GM23338 (cell line): ENCODE results near the gene EIF2D. TPM values are rescaled to one million over a fixed set of nuclear protein-coding genes. Genes with fewer than 3 reads are reported as not detected.

Experiments
- ATAC-seq: fragments of 200-7000 bp; cut with Tn5 transposase; 3 replicates; pipeline ENCODE4 v1.9.1; 2020
- DNase-seq: peaks from one replicate; pipeline ENCODE4 v3.0.0-alpha.2; 2015; ENCODE audit warnings: low spot score
- H2AFZ ChIP-seq: fragments of 200-600 bp; sonication (generic); 2 replicates; pipeline ENCODE4 v1.8.0; 2016; ENCODE audit warnings: antibody characterized with exemption, mild to moderate bottlenecking, moderate library complexity
- H3F3A ChIP-seq: fragments of 200-600 bp; sonication (generic); replicated peaks from 2 replicates; pipeline ENCODE4 v1.8.0; 2017; ENCODE audit warnings: antibody characterized with exemption, mixed run types, low read depth
- H3K27ac ChIP-seq: fragments of 200-600 bp; sonication (generic); 2 replicates; pipeline ENCODE4 v1.6.1; 2016; ENCODE audit warnings: low read depth
- H3K27me3 ChIP-seq: fragments of 200-600 bp; sonication (generic); 2 replicates; pipeline ENCODE4 v1.8.0; 2016; ENCODE audit warnings: mild to moderate bottlenecking, mixed run types, moderate library complexity; ENCODE audit not compliant: insufficient read depth
- H3K36me3 ChIP-seq: fragments of 200-600 bp; sonication (generic); 2 replicates; pipeline ENCODE4 v1.8.0; 2016; ENCODE audit warnings: mild to moderate bottlenecking; ENCODE audit not compliant: insufficient read depth
- H3K4me1 ChIP-seq: fragments of 200-600 bp; sonication (generic); 2 replicates; pipeline ENCODE4 v1.8.0; 2016; ENCODE audit warnings: mild to moderate bottlenecking, moderate library complexity; ENCODE audit not compliant: insufficient read depth
- H3K4me2 ChIP-seq: fragments of 200-600 bp; sonication (generic); 2 replicates; pipeline ENCODE4 v1.7.1; 2017; ENCODE audit warnings: mixed run types
- H3K4me3 ChIP-seq: fragments of 200-600 bp; sonication (generic); 2 replicates; pipeline ENCODE4 v1.6.1; 2016; ENCODE audit warnings: mixed run types
- H3K79me2 ChIP-seq: fragments of 200-600 bp; sonication (generic); replicated peaks from 2 replicates; pipeline ENCODE4 v1.8.0; 2017; ENCODE audit warnings: mild to moderate bottlenecking; ENCODE audit not compliant: insufficient read depth
- H3K9me2 ChIP-seq: fragments of 200-600 bp; sonication (generic); 2 replicates; pipeline ENCODE4 v1.8.0; 2017; ENCODE audit not compliant: insufficient read depth
- H4K20me1 ChIP-seq: fragments of 200-600 bp; sonication (generic); replicated peaks from 2 replicates; pipeline ENCODE4 v1.8.0; 2017; ENCODE audit warnings: mild to moderate bottlenecking; ENCODE audit not compliant: insufficient read depth
- H3K27ac Mint-ChIP-seq: 2 replicates; pipeline ENCODE4 v1.8.0; 2020; ENCODE audit warnings: inconsistent platforms, mild to moderate bottlenecking, moderate library complexity, mixed read lengths
- H3K27me3 Mint-ChIP-seq: 3 replicates; pipeline ENCODE4 v1.8.0; 2022; ENCODE audit warnings: low read depth, mild to moderate bottlenecking, moderate library complexity, mixed read lengths, inconsistent platforms; ENCODE audit not compliant: insufficient read depth, poor library complexity
- H3K36me3 Mint-ChIP-seq: 3 replicates; pipeline ENCODE4 v1.8.0; 2021; ENCODE audit warnings: low read depth, mild to moderate bottlenecking, inconsistent platforms, moderate library complexity, mixed read lengths
- H3K4me1 Mint-ChIP-seq: 3 replicates; pipeline ENCODE4 v1.8.0; 2020; ENCODE audit warnings: mild to moderate bottlenecking, inconsistent platforms, mixed read lengths
- H3K4me3 Mint-ChIP-seq: 3 replicates; pipeline ENCODE4 v1.8.0; 2021; ENCODE audit warnings: moderate library complexity, mild to moderate bottlenecking, inconsistent platforms, mixed read lengths
- H3K9me3 Mint-ChIP-seq: 3 replicates; pipeline ENCODE4 v1.8.0; 2020; ENCODE audit warnings: moderate library complexity, mild to moderate bottlenecking, inconsistent platforms, mixed read lengths
- CREB1 ChIP-seq: fragments of 250-450 bp; sonication (Bioruptor Pico); IDR thresholded peaks from 2 replicates; pipeline ENCODE4 v1.5.0; 2020; ENCODE audit warnings: low read depth, mild to moderate bottlenecking, moderate library complexity
- CTCF ChIP-seq, 2 experiments: fragments of 200-600 bp in 1 of 2; sonication (generic) in 1 of 2; conservative IDR thresholded peaks; 2 replicates each; pipeline versions ENCODE4 v1.5.1 to v1.6.1; 2016 to 2017; ENCODE audit warnings: antibody characterized with exemption in 2 of 2, low read depth in 2 of 2, mild to moderate bottlenecking in 2 of 2, moderate library complexity in 1 of 2
- ETS1 ChIP-seq: IDR thresholded peaks from 2 replicates; pipeline ENCODE4 v1.6.1; 2016; ENCODE audit warnings: antibody characterized with exemption
- EZH2phosphoT487 ChIP-seq: fragments of 200-600 bp; sonication (generic); IDR thresholded peaks from one replicate; pipeline ENCODE4 v1.8.1; 2018; ENCODE audit warnings: antibody characterized with exemption; ENCODE audit not compliant: unreplicated experiment
- JUNB ChIP-seq: IDR thresholded peaks from one replicate; pipeline ENCODE4 v1.6.1; 2016; ENCODE audit warnings: antibody characterized with exemption; ENCODE audit not compliant: unreplicated experiment
- REST ChIP-seq: IDR thresholded peaks from one replicate; pipeline ENCODE4 v1.6.1; 2018; ENCODE audit warnings: antibody characterized with exemption; ENCODE audit not compliant: unreplicated experiment
- STAT1 ChIP-seq: IDR thresholded peaks from one replicate; pipeline ENCODE4 v1.6.1; 2016; ENCODE audit warnings: antibody characterized with exemption; ENCODE audit not compliant: unreplicated experiment
- ZNF331 ChIP-seq: fragments of 250-450 bp; sonication (Bioruptor Pico); IDR thresholded peaks from 2 replicates; pipeline ENCODE4 v1.5.0; 2020; ENCODE audit warnings: low read depth, mild to moderate bottlenecking, moderate library complexity
- ZNF462 ChIP-seq: fragments of 250-450 bp; sonication (Bioruptor Pico); IDR thresholded peaks from 2 replicates; pipeline ENCODE4 v1.5.0; 2020; ENCODE audit warnings: mild to moderate bottlenecking, moderate library complexity
- polyA plus RNA-seq: library from polyadenylated mRNA; unstranded; fragments of >200 nt; fragmentation: Nextera tagmentation; extraction: Ambion mirVana; gene quantifications from 2 replicates; pipeline ENCODE4 v1.2.1, GENCODE V29; 2016
- total RNA-seq: library from RNA; depleted of rRNA; stranded (reverse); fragments of >200 nt; shearing (Covaris generic); gene quantifications from 2 replicates; pipeline ENCODE4 v1.2.3, GENCODE V29; 2014

Gene EIF2D
- total and polyA plus RNA-seq, 2 experiments from 2014 or later: 25.1 to 34.8 TPM

GRCh38 chr1:206649261-206649921 is 37.1 kb upstream of the EIF2D start:
- Mint-ChIP-seq H3K27me3 (peaks cover 2% of the 10 kb centered on the region), H3K4me1 (peaks cover 11% of the 10 kb centered on the region; the same call in 2 of the 3 replicates), H3K27ac (no peak overlapping the region), H3K4me3 (no peak overlapping the region), H3K9me3 (no peaks in the 10 kb centered on the region), H3K36me3 (peaks cover 7% of the 10 kb centered on the region)
- TF ChIP-seq REST (no peak), STAT1 (no peak), JUNB (no peak), EZH2phosphoT487 (no peak), CREB1 (CRISPR knock-in tag) (no peak), CTCF (conservative IDR thresholded peaks at IDR 0.05; ENCODE audit: low read depth in 2 of 2) (no peak)
- DNase-seq (no peak), ATAC-seq (no peak)
- Histone ChIP-seq H3K27me3 (no peaks in the 10 kb centered on the region), H3K36me3 (no peaks in the 10 kb centered on the region), H3K27ac (no peak overlapping the region), H3K79me2 (no peaks in the 10 kb centered on the region), H3F3A (no peaks in the 10 kb centered on the region), H3K4me3 (no peak overlapping the region), H3K4me1 (peaks cover 5% of the 10 kb centered on the region; the same call in 1 of the 2 replicates), H3K9me2 (0 out of 2 replicates have a peak, but pooled peaks cover 9% of the 10 kb centered on the region), H2AFZ (no peak overlapping the region), H3K4me2 (no peak overlapping the region), H4K20me1 (no peaks in the 10 kb centered on the region)

- H3K36me3 Mint-ChIP-seq: peaks cover 7% of the 10 kb centered on the region
- no peaks in the 10 kb centered on the region for H4K20me1 ChIP-seq
- H3K4me3 Mint-ChIP-seq: no peak overlapping the region
- peaks cover 2% of the 10 kb centered on the region for H3K27me3 Mint-ChIP-seq
- no peaks in the 10 kb centered on the region for H3K9me3 Mint-ChIP-seq
- H3F3A ChIP-seq: no peaks in the 10 kb centered on the region
- H3K4me3 ChIP-seq: no peak overlapping the region
- no peaks in the 10 kb centered on the region for H3K36me3 ChIP-seq
- no peak overlapping the region for H2AFZ ChIP-seq
- H3K27me3 ChIP-seq: no peaks in the 10 kb centered on the region
- peaks cover 11% of the 10 kb centered on the region; the same call in 2 of the 3 replicates for H3K4me1 Mint-ChIP-seq
- 0 out of 2 replicates have a peak, but pooled peaks cover 9% of the 10 kb centered on the region for H3K9me2 ChIP-seq
- DNase-seq (no peak), ATAC-seq (no peak)
- H3K27ac ChIP-seq: no peak overlapping the region
- H3K79me2 ChIP-seq: no peaks in the 10 kb centered on the region
- no peak overlapping the region for H3K4me2 ChIP-seq
- no peak overlapping the region for H3K27ac Mint-ChIP-seq
- H3K4me1 ChIP-seq: peaks cover 5% of the 10 kb centered on the region; the same call in 1 of the 2 replicates
- TF ChIP-seq ZNF331 (no peak), ZNF462 (no peak), ETS1 (no peak)
Observed at GRCh38 chr1:206647224-206647623, 35.0 kb upstream of the EIF2D start.
